ENCODE results near the gene SLC38A8. TPM values are rescaled to one million over a fixed set of nuclear protein-coding genes. Genes with fewer than 3 reads are reported as not detected.

SLC38A8 gene
- total RNA-seq = not detected in 2 replicates

DNA sequence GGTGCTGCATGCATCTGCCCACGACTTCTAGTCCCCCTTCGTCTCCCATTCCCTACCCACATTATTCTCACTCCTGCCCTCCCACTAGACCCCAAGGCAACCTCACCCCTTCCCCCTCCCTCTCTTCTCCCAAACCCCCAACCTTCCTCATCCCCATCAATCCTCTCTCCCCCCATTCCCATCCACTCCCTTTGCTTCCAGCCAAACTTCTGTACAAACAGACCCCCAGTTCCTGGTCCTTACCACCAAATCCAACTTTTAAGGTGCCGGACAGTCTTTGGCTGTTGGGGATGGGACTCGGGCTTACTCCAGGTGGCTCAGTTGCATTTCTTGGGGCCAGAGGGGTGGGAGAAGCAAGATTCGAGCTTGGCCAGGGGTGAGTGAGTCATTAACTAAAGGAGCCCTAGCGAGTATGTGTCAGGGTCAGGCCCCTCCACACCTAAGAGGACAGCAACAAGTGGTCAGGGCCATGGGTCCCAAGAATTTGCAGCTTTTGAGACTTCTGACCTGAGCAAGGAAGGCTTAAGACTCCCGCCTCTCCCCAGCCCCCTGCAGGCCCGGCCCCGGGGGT, at the start of gene SLC38A8:
Gene SLC38A8, minus strand, starts transcription at position 488 of the 571 bp plus-strand sequence. CDS start 638 bp downstream, outside the sequence.
- no peak for DNase-seq (ENCODE audit: low read depth in 2 of 2)

DNA sequence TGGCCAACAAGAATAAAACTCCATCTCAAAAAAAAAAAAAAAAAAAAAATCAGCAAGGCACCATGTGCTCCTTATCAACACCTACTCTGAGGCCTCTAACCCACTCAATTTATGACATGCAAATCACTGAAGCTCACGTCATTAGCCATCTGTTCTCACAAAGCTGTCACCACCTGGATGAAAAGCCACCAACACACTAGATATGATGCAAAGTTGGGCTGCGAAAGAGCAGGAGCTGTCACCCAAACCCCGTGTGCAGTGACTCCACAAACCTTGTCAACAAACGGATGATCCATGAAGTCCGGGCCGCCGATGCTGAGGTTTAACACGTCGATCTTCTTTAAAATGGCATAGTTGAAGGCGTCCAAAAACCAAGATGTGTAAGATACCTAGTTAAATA, 48.9 kb upstream of the SLC38A8 start:
- DNase-seq (ENCODE audit: low read depth in 2 of 2) = no peak

DNA sequence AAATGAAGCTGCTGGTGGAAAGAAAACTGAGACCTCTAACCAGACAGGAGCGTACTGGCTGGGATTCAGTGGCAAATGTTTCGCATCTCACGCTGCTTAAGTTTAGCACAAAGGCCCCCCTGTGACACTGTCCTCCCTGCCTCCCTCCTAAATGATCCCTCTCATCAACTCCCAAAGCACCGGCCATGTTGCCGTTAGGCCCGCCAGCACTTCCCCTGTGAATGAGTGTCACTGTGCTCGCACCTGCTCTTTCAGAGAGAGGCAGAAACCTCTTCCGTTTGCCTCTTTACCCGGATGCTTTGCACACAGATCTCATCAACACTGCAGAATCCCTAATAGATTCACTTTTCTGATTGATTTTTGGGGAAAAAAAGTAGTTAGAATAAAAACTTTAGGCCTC, 47.6 kb upstream of the SLC38A8 start:
- no peak for DNase-seq (ENCODE audit: low read depth in 2 of 2)

DNA sequence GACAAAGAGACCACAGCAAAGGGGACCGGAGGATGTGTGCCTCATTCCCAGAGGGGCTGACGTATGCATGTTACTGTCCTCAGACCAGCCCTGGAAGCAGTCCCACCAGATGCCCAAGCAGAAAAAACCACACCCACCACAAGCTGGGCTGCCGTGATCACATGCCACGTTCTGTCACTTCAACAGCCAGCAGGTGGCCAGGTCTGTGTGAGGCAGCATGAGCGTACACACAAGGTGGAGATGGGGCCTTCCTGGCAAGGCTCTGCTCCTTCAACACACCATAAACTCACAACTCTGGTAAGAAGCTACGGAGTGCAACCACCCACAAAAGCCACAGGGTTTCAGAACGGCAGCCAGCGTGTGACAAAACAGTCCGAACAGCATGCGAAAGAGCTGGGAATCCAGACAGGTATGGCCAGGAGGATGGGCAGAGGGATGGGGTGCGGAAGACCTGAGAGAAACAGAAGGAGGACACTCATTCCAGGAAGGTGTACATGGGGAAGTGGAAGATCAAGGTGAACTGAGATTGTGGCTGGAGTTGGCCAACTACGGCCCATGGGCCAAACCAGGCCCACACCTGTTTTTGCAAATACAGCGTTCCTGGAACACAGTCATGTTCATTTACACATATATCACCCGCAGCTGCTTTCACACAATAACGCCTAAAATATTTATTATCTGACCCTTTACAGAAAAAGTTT, 46.2 kb upstream of the SLC38A8 start:
- DNase-seq (ENCODE audit: low read depth in 2 of 2) = no peak

DNA sequence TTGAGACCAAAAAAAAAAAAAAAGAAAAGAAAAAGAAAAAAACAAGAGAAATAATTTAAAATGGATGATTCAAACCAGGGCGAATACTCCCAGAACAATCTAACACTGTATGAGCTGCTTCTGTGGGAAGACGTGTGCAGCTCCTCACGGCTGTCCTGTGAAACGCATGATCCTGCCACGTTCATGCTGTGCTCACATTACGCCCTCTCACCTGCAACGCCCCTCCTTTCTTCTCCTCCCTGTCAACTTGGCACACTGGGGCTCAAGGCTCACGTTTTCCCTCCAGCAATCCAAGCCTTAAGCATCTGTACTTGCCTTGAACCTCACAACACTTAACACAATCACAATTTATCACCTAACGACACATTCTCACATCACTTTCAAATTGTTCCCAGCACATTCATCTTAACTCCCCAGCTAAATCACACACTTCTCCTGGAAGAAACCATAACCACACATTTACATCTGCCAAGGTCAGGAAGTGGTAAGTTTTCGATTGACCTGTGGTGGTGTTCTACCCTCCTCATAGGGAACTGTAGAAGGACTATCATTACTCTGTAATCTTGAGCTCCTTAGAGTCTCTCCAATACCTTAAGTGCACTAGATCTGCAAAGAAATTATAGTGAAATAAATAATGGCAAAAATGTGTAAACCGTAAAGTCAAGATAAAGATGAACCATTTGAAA, 45.0 kb upstream of the SLC38A8 start:
- DNase-seq (ENCODE audit: low read depth in 2 of 2) = no peak

DNA sequence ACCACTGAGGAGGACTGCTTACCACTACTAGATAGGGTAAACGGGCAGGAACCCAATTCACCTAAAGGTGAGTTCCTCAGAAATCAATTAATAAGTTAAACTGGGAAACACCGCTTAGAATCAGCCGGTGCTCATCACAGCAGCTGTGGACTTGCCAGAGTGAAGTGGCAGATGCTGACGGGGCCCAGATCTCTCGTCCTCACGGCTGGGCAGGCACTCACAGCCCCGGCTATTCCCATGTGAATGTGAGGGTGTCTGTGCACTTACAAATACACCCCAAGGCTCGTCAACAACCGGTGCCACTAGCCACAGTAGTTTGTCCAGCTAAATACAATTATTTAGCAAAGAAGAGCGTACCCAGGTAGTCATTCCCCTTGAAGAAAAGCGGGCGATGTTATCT, 44.4 kb upstream of the SLC38A8 start:
- DNase-seq (ENCODE audit: low read depth in 2 of 2) = no peak

DNA sequence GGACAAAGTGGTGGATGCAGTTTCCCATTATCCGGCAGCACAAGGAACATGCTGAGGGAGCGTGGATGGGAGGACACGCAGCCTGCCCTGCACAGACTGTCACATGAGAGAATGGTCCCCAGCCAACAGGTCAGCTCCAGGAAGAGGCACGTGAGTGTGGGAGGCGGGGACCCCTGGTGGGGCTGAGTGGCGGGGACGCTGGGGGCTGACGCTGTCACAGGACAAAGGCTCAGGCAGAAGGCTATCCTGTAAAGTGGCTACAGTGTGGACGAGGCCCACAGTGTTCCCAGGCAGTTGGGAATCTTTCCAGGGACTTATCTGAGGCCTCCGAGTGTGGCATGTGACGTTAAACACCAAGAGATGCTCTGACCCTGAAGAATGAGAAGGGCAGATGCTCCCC, 43.7 kb upstream of the SLC38A8 start:
- DNase-seq (ENCODE audit: low read depth in 2 of 2) = no peak

DNA sequence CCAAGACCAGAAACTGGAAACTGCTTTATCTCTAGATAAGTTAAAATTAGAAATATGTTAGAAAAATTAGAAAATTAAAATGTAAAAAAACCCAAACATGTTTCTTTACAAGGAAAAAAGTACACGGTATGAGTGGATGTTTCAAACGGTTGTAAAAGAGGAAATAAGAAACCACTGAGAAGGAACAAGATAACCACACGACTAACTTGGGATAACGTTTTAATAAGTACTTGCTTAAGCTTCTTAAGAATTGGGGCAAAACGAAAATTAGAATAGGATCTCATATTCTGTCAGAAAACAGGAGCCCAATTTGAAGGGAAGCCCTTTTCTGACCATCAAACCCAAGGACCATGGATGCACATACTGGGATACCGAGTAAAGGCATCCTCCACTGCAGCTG, 43.2 kb upstream of the SLC38A8 start:
- no peak for DNase-seq (ENCODE audit: low read depth in 2 of 2)

DNA sequence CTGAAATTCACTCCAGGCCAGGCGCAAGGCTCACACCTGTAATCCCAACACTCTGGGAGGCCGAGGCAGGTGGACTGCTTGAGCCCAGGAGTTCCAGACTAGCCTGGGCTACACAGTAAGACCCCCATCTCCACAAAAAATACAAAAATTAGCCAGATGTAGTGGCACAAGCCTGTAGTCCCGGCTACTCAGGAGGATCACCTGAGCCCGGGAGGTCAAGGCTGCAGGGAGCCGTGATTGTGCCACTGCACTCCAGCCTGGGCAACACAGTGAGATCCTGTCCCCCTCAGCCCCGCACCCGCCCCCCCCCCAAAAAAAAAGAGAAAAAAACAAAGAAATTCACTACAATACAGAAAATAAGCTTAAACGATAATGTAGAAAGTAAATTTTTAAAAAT, 42.7 kb upstream of the SLC38A8 start:
- DNase-seq (ENCODE audit: low read depth in 2 of 2) = no peak

DNA sequence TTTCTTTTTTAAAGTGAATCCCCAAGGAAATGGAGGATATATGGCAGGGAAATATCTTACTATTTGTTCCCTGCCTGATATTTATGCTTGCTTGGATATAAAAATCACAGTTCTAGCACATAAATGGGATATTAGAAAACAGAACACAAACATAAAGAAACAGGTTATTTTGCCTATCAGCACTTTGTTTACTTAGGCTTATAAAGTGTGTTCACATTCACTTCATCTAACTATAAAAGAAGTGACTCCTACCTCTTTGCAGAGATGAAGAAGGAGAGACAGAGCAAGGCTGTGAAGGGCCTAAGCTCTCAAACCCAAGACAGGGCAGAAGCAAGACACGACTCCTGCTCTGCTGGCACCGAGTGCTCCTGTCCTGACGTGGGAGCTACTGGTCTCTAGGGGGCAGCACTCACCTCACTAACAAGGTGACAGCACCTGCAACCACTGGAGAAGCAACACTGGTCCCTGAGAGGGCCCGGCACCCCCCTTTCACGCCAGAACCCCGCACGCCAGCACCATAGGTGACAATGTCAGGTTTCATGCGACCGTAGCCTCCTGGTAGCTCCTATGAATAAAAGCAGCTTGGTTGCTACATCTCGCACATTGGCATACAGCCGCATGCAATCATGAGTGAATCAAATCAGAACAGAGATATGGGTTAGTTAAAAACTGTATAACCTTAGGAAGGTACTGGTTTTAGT, 42.1 kb upstream of the SLC38A8 start:
- DNase-seq (ENCODE audit: low read depth in 2 of 2) = peak; percentile 74 to 85

DNA sequence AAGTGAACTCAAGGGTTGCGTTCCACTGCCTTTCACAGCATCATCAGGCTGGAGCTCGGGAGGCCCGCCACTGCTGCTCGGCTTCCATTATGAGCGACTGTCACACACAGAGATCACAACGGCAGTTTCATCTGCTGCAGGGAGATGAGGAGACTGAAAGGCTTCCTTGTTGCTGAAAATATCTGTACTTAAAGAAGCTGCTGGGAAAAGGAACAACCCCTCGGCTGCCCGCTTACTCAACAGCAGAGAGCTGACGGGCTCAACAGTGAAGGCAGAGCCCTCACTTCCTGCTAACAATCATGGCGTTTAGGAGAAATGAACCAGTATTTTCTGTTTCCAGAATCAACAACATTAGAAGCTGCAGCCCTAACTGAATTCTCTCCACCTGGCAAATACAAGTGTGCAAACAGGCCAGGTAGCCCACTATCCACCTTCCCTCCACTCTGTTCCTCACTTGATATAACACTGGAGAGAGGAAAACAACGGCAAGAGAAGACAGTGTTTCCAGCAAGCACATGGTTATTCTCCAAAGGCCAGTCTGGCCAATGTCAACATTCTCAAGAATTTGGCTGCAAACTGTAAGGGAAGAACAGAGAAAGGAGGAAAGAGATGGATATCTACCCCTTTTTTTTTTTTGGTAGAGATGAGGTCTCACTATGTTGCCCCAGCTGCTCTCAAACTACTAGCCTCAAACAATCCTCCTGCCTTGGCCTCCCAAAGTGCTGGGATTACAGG, 40.4 kb upstream of the SLC38A8 start:
- DNase-seq (ENCODE audit: low read depth in 2 of 2) = no peak

DNA sequence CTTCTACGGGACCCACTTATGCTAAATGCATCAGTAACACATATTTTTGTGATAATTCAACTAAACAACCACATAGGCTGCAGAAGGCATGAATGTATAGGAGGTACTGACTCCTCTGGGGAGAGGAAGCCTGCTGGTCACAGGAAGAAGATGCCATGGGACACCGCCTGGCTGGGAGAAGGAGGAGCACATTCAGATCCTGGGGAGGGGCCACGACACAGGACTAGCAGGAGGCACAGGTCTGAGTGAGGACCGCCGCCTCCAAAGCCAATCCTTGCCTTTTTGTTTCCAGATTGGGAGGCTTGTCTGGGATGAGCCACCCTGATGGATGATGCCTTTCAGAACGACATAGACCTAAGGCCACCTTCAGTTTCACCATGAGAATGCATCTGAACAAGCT, 39.5 kb upstream of the SLC38A8 start:
- no peak for DNase-seq (ENCODE audit: low read depth in 2 of 2)

DNA sequence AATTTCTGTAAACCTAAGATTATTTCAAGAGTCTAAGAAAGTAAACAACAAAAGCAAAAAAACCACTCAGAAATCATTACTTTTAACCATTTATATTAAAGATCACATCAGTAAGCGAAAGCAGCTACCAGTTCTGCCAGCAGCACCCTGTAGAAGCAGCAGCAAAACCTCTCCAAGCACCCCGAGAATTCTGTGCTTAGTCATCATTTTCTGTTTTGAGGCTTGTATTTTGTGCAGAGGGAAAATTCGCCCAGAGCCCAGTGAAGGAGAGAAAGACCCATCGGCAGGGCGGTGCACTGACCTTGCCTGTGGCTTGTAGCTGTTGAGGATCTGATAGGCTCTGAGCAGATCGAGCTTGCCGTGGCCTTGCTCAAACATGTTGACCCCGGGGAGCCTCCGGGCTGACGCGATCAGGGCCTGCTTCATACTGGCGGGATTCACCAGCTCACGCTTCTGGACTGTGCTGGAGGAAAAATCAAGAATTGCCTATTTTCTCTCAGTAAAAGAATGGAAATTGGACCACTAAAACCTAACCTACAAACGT, 38.9 kb upstream of the SLC38A8 start:
- DNase-seq (ENCODE audit: low read depth in 2 of 2) = no peak

DNA sequence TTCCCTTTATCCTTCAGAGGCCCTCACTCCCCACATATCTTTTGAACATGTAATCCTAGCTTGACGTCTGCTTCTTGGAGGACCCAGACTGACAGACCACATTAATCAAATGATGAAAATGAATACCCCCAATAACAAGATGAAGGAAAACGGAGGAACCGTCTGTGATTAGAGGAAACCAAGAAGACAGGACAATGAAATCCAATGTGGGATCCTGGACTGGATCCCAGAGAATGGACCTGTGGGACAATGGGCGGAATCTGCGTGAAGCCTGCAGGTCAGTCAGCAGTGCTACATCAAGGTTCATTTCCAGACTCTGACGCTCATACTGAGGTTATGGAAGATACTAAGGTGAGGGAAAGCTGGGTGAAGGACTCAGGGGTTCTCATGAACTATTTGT, 38.2 kb upstream of the SLC38A8 start:
- DNase-seq (ENCODE audit: low read depth in 2 of 2) = peak in 1 of 2 donors; percentile 50

DNA sequence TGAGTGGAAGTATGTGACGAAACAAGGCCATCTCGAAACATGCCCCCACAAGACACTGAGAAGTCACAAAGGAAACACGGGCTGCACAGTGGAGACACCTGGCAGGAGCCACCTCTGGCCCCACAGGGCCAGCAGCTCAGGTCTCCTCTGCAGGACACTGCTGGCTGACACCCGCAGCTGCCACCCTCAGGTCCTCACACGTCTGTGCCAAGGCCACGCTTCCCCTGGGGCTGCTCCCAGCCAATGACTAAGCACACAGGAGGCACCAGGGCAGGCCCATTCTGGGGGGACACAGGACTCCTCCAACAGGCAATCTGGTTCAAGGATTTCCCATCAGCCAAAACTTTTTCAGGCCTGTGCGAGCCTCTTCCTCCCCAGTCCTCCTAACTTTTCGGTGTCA, 37.8 kb upstream of the SLC38A8 start:
- peak in 1 of 2 donors; percentile 32 for DNase-seq (ENCODE audit: low read depth in 2 of 2)

DNA sequence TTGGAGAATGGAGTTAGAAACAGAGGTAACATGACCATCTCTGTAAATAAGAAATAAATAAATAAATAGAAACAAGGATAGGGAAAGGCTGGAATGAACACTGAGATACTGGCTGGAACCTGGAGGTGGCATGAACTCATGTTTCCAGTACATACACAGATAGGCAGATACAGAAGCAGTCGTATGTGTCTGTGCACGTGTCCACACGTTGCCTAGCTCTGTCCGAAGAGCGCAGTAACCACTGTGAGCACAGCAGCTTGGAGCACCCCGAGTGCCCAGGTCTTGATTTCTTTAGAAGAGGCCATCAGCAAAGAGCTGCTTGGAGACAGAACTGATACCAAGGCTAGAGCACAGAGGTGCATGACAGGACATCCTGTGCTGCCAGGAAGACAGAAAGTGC, 37.1 kb upstream of the SLC38A8 start:
- no peak for DNase-seq (ENCODE audit: low read depth in 2 of 2)

DNA sequence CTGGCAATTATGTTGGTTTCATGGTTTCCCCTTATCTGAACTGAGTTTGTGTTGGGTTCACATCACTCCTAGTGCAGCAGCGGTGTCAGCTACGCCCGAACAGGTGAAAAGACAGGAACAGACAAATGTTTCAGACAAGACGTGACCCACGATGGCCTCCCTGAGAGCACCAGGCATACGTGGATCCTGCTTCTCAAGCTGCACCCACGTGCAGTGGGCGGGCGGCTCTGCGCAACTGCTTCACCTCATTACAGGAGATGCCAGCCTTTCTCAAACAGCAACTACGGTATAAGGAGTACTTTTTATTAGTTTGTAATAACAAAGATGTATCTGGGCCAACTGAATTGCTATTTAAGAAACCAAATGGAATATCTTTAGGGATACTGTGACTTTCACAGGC, 32.8 kb upstream of the SLC38A8 start:
- DNase-seq (ENCODE audit: low read depth in 2 of 2) = no peak

DNA sequence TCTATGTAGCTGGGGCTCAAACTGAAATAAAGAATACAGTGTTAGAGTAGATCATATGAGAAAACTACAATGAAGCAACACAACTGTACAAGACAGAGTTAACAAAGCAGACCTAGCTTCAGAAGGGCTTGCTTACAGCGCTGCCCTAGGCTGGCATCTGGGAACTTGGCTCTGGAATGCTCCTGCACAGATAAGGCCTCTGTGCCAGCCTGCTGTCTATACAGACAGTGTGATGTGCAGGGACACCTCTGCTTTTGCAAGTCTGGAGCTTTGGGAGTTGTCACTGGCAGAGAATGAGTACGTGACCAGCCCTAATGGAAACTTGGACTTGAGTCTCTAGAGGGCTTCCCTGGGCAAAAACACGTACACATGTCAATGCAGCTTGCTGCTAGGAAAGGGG, 32.1 kb upstream of the SLC38A8 start:
- no peak for DNase-seq (ENCODE audit: low read depth in 2 of 2)

DNA sequence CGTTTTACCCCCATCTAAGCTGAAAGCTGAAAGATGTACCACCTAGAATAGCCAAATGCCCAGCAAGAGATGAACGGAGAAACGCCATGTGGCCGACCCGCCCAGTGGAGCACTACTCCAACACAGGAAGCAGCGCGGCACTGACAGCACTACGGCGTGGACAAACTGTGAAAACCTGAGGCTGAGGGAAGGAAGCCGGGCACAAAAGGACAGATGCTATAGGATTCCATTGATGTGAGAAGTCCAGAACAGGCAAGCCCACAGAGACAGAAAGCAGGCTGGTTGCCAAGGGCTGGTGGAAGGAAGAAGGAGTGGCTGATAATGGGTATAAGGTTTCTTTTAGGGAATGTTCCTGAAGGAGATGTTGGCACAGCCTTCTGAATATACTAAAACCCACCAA, 29.4 kb upstream of the SLC38A8 start:
- DNase-seq (ENCODE audit: low read depth in 2 of 2) = peak; percentile 54 to 83

DNA sequence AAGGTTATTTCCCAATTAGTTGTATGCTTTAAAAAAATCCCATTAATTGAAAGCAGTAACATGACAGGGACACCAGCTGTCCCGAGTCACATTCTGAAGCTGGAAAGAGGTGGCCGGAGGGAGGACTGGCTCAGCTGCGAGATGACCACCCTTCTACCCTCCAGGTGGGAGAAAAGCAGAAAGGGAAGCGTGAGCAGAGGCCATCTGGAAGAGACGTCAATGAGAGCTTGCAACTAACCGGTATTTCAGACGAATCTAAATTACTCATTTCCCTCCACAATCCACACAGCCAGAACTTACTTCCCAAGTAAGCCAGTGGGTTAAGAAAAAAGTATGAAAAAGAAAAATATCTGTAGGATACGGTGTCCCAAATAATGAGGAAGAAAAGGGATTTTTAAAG, 28.5 kb upstream of the SLC38A8 start:
- peak in 1 of 2 donors; percentile 78 for DNase-seq (ENCODE audit: low read depth in 2 of 2)

DNA sequence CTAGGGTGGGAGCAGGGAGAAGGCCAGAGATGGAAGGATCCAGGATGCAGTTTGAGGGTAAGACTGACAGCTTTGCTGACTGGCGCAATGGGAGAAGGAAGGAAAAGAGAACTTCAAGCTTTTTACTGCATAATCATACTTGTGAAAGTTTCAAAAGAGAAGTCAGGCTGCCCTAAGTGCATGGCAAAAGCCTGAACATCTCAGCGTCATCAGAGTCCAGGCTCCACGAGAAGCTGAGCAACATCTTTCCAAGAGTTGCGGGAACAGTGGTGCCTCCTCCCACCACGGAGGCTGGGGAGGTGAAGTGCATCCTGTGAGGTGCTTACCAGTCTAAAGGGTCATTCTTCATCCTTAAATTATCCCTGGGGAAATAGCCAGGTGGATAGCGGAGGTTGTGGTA, 26.9 kb upstream of the SLC38A8 start:
- DNase-seq (ENCODE audit: low read depth in 2 of 2) = no peak

Measured in lung microvascular endothelial cell (primary cell).